SK-N-SH treated with all-trans-retinoic acid at 6 μM for 48 hours (cell line): Measurements from ENCODE around the gene PLB1.

Experiments used
- ATAC-seq: fragments of 200-7000 bp; cut with Tn5 transposase; 3 replicates; pipeline ENCODE4 v1.9.1; 2020; ENCODE audit warnings: mild to moderate bottlenecking, moderate library complexity
- ARNTL ChIP-seq: fragments of 450-650 bp; formaldehyde crosslinking; IDR thresholded peaks from 2 replicates; pipeline ENCODE4 v1.5.0; 2020; ENCODE audit warnings: low read depth, mild to moderate bottlenecking, moderate library complexity, borderline replicate concordance
- BACH2 ChIP-seq: fragments of 250-450 bp; sonication (Bioruptor Pico); IDR thresholded peaks from 2 replicates; pipeline ENCODE4 v1.9.0; 2021; ENCODE audit warnings: mild to moderate bottlenecking, borderline replicate concordance
- ESRRG ChIP-seq: fragments of 250-450 bp; sonication (Bioruptor Pico); IDR thresholded peaks from 2 replicates; pipeline ENCODE4 v1.6.1; 2021; ENCODE audit warnings: mild to moderate bottlenecking
- ISL1 ChIP-seq: fragments of 250-450 bp; sonication (Bioruptor Pico); IDR thresholded peaks from 2 replicates; pipeline ENCODE4 v2.1.2; 2022; ENCODE audit warnings: mild to moderate bottlenecking, moderate library complexity
- OSR1 ChIP-seq: fragments of 250-450 bp; sonication (Bioruptor Pico); IDR thresholded peaks from 2 replicates; pipeline ENCODE4 v1.8.0; 2022; ENCODE audit warnings: moderate library complexity, mild to moderate bottlenecking, inconsistent platforms
- RARB ChIP-seq: fragments of 250-450 bp; sonication (Bioruptor Pico); IDR thresholded peaks from 2 replicates; pipeline ENCODE4 v1.8.0; 2021; ENCODE audit warnings: mild to moderate bottlenecking, moderate library complexity
- TCF4 ChIP-seq: fragments of 250-450 bp; sonication (Bioruptor Pico); IDR thresholded peaks from 2 replicates; pipeline ENCODE4 v1.8.0; 2021; ENCODE audit warnings: mild to moderate bottlenecking, moderate library complexity, borderline replicate concordance
- TOX ChIP-seq: fragments of 250-450 bp; sonication (Bioruptor Pico); IDR thresholded peaks from 2 replicates; pipeline ENCODE4 v1.8.0; 2021; ENCODE audit warnings: mild to moderate bottlenecking, moderate library complexity, borderline replicate concordance
- ZC3H10 ChIP-seq: fragments of 250-450 bp; sonication (Bioruptor Pico); IDR thresholded peaks from 2 replicates; pipeline ENCODE4 v1.5.1; 2021; ENCODE audit warnings: mild to moderate bottlenecking, moderate library complexity
- ZFP3 ChIP-seq: fragments of 250-450 bp; sonication (Bioruptor Pico); IDR thresholded peaks from 2 replicates; pipeline ENCODE4 v1.5.0; 2020; ENCODE audit warnings: mild to moderate bottlenecking, moderate library complexity
- ZNF565 ChIP-seq: fragments of 450-650 bp; formaldehyde crosslinking; conservative IDR thresholded peaks from 2 replicates; pipeline ENCODE4 v1.5.0; 2020; ENCODE audit warnings: low read depth, mild to moderate bottlenecking, moderate library complexity
- ZNF70 ChIP-seq: fragments of 450-650 bp; formaldehyde crosslinking; IDR thresholded peaks from 2 replicates; pipeline ENCODE4 v1.5.0; 2020; ENCODE audit warnings: mild to moderate bottlenecking, moderate library complexity
- TF ChIP-seq, protein P1 (sequence below): fragments of 250-450 bp; sonication (Bioruptor Pico); IDR thresholded peaks from 2 replicates; pipeline ENCODE4 v1.8.0; 2020; ENCODE audit warnings: mild to moderate bottlenecking, moderate library complexity, borderline replicate concordance
- TF ChIP-seq, protein P2 (sequence below): fragments of 250-450 bp; sonication (Bioruptor Pico); IDR thresholded peaks from 2 replicates; pipeline ENCODE4 v1.8.0; 2021; ENCODE audit warnings: low read depth, mild to moderate bottlenecking, moderate library complexity, borderline replicate concordance
- TF ChIP-seq, protein P3 (sequence below): fragments of 250-450 bp; sonication (Bioruptor Pico); IDR thresholded peaks from 2 replicates; pipeline ENCODE4 v1.5.0; 2020; ENCODE audit warnings: mild to moderate bottlenecking, moderate library complexity
- TF ChIP-seq, protein P4 (sequence below): fragments of 250-450 bp; sonication (Bioruptor Pico); IDR thresholded peaks from 2 replicates; pipeline ENCODE4 v1.5.1; 2021; ENCODE audit warnings: mild to moderate bottlenecking, moderate library complexity
- TF ChIP-seq, protein P5 (sequence below): fragments of 250-450 bp; sonication (Bioruptor Pico); IDR thresholded peaks from 2 replicates; pipeline ENCODE4 v1.5.1; 2020; ENCODE audit warnings: low read depth, mild to moderate bottlenecking, moderate library complexity

Gene PLB1

DNA sequence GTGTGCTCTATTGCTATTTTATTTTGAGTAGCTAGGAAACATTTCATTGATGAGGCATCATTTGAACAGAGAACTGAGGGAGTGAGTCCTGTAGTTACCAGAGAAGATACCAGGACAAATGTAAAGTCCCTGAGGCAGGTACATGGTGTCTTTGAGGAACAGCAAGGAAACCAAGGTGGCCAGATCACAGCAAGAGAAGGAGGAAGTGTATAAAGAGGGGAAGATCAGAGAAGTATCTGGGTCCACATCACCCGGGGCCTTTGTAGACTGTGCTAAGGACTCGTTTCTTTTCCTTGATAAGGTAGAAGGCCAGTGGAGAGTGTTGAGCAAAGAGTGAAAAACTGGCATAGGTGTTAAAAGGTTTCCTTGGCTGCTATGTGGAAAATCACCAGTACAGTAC is 34.8 kb upstream of the PLB1 start:
- no peak for ATAC-seq
- TF ChIP-seq, protein P1, sequence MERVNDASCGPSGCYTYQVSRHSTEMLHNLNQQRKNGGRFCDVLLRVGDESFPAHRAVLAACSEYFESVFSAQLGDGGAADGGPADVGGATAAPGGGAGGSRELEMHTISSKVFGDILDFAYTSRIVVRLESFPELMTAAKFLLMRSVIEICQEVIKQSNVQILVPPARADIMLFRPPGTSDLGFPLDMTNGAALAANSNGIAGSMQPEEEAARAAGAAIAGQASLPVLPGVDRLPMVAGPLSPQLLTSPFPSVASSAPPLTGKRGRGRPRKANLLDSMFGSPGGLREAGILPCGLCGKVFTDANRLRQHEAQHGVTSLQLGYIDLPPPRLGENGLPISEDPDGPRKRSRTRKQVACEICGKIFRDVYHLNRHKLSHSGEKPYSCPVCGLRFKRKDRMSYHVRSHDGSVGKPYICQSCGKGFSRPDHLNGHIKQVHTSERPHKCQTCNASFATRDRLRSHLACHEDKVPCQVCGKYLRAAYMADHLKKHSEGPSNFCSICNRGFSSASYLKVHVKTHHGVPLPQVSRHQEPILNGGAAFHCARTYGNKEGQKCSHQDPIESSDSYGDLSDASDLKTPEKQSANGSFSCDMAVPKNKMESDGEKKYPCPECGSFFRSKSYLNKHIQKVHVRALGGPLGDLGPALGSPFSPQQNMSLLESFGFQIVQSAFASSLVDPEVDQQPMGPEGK (CRISPR knock-in tag): no peak
- TF ChIP-seq, protein P2, sequence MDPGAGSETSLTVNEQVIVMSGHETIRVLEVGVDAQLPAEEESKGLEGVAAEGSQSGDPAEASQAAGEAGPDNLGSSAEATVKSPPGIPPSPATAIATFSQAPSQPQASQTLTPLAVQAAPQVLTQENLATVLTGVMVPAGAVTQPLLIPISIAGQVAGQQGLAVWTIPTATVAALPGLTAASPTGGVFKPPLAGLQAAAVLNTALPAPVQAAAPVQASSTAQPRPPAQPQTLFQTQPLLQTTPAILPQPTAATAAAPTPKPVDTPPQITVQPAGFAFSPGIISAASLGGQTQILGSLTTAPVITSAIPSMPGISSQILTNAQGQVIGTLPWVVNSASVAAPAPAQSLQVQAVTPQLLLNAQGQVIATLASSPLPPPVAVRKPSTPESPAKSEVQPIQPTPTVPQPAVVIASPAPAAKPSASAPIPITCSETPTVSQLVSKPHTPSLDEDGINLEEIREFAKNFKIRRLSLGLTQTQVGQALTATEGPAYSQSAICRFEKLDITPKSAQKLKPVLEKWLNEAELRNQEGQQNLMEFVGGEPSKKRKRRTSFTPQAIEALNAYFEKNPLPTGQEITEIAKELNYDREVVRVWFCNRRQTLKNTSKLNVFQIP: no peak
- TF ChIP-seq, protein P3, sequence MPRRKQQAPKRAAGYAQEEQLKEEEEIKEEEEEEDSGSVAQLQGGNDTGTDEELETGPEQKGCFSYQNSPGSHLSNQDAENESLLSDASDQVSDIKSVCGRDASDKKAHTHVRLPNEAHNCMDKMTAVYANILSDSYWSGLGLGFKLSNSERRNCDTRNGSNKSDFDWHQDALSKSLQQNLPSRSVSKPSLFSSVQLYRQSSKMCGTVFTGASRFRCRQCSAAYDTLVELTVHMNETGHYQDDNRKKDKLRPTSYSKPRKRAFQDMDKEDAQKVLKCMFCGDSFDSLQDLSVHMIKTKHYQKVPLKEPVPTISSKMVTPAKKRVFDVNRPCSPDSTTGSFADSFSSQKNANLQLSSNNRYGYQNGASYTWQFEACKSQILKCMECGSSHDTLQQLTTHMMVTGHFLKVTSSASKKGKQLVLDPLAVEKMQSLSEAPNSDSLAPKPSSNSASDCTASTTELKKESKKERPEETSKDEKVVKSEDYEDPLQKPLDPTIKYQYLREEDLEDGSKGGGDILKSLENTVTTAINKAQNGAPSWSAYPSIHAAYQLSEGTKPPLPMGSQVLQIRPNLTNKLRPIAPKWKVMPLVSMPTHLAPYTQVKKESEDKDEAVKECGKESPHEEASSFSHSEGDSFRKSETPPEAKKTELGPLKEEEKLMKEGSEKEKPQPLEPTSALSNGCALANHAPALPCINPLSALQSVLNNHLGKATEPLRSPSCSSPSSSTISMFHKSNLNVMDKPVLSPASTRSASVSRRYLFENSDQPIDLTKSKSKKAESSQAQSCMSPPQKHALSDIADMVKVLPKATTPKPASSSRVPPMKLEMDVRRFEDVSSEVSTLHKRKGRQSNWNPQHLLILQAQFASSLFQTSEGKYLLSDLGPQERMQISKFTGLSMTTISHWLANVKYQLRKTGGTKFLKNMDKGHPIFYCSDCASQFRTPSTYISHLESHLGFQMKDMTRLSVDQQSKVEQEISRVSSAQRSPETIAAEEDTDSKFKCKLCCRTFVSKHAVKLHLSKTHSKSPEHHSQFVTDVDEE (CRISPR knock-in tag): no peak
- no peak for TF ChIP-seq ESRRG
- TF ChIP-seq ZNF565 (CRISPR knock-in tag): no peak
- no peak for TF ChIP-seq RARB (CRISPR knock-in tag)
- TF ChIP-seq, protein P4, sequence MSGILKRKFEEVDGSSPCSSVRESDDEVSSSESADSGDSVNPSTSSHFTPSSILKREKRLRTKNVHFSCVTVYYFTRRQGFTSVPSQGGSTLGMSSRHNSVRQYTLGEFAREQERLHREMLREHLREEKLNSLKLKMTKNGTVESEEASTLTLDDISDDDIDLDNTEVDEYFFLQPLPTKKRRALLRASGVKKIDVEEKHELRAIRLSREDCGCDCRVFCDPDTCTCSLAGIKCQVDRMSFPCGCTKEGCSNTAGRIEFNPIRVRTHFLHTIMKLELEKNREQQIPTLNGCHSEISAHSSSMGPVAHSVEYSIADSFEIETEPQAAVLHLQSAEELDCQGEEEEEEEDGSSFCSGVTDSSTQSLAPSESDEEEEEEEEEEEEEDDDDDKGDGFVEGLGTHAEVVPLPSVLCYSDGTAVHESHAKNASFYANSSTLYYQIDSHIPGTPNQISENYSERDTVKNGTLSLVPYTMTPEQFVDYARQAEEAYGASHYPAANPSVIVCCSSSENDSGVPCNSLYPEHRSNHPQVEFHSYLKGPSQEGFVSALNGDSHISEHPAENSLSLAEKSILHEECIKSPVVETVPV: no peak
- no peak for TF ChIP-seq OSR1
- TF ChIP-seq ZFP3 (CRISPR knock-in tag): no peak
- no peak for TF ChIP-seq BACH2 (CRISPR knock-in tag)
- no peak for TF ChIP-seq TCF4 (CRISPR knock-in tag)
- no peak for TF ChIP-seq ARNTL (CRISPR knock-in tag)

DNA sequence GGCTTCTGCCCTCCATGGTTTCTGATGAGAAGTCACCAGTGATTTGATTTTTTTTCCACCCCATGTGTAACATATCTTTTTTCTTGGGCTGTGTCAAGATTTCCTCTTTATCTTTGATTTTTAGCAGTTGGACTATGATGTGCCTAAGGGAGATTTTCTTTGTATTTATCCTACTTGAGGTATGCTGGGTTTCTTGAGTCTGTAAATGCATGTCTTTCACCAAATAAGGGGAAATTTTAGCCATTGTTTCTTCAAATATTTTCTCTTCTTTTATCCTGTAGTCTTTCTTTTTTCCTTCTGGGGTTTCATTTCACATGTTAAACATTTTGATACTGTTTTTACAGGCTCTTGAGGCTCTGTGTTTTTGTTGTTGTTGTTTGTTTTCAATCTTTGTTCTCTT is 33.7 kb upstream of the PLB1 start:
- ATAC-seq: no peak

More for the DNA sequence above, 33.7 kb upstream of the PLB1 start:
- TF ChIP-seq, protein P5, sequence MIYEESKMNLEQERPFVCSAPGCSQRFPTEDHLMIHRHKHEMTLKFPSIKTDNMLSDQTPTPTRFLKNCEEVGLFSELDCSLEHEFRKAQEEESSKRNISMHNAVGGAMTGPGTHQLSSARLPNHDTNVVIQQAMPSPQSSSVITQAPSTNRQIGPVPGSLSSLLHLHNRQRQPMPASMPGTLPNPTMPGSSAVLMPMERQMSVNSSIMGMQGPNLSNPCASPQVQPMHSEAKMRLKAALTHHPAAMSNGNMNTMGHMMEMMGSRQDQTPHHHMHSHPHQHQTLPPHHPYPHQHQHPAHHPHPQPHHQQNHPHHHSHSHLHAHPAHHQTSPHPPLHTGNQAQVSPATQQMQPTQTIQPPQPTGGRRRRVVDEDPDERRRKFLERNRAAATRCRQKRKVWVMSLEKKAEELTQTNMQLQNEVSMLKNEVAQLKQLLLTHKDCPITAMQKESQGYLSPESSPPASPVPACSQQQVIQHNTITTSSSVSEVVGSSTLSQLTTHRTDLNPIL (CRISPR knock-in tag): no peak
- no peak for TF ChIP-seq ZC3H10 (CRISPR knock-in tag)
- no peak for TF ChIP-seq TCF4 (CRISPR knock-in tag)
- no peak for TF ChIP-seq TOX
- TF ChIP-seq ESRRG: no peak
- no peak for TF ChIP-seq ZNF70 (CRISPR knock-in tag)
- no peak for TF ChIP-seq ZNF565 (CRISPR knock-in tag)
- TF ChIP-seq, protein P3 (CRISPR knock-in tag): no peak
- TF ChIP-seq, protein P1 (CRISPR knock-in tag): no peak
- TF ChIP-seq ISL1 (CRISPR knock-in tag): no peak
- TF ChIP-seq BACH2 (CRISPR knock-in tag): no peak
